Osteoblast (primary cell): Measurements from ENCODE around the gene SLC23A2. TPM values are rescaled to one million over a fixed set of nuclear protein-coding genes. Genes with fewer than 3 reads are reported as not detected.
"Not testable (repeated sequence)": the region's sequence is repeated elsewhere in the genome, so short reads cannot be mapped to it uniquely, and the experiment has no call there.

ENCODE experiments used
- DNase-seq: peaks from one replicate; pipeline ENCODE4 v3.0.0; 2011; ENCODE audit warnings: low spot score, mixed read lengths; ENCODE audit not compliant: insufficient read length; ENCODE audit errors: missing footprints
- H2AFZ ChIP-seq: 2 replicates; pipeline ENCODE4 v1.6.0; 2011; ENCODE audit warnings: mild to moderate bottlenecking, low read length
- H3K27ac ChIP-seq: 2 replicates; pipeline ENCODE4 v1.5.1; 2011; ENCODE audit warnings: mild to moderate bottlenecking, low read depth, low read length, moderate library complexity
- H3K27me3 ChIP-seq: 2 replicates; pipeline ENCODE4 v1.6.0; 2012; ENCODE audit warnings: mild to moderate bottlenecking, control low read depth, inconsistent platforms, low read length, moderate library complexity; ENCODE audit not compliant: insufficient read depth
- H3K36me3 ChIP-seq: 2 replicates; pipeline ENCODE4 v1.5.1; 2011; ENCODE audit warnings: mild to moderate bottlenecking, low read length, control low read depth, moderate library complexity; ENCODE audit not compliant: insufficient read depth
- H3K4me1 ChIP-seq: 2 replicates; pipeline ENCODE4 v1.5.1; 2011; ENCODE audit warnings: mild to moderate bottlenecking, low read length, control low read depth, moderate library complexity; ENCODE audit not compliant: insufficient read depth
- H3K4me2 ChIP-seq: 2 replicates; pipeline ENCODE4 v1.6.0; 2011; ENCODE audit warnings: mild to moderate bottlenecking, low read length; ENCODE audit not compliant: insufficient read depth
- H3K4me3 ChIP-seq: fragments of 200-600 bp; sonication (generic); 3 replicates; pipeline ENCODE4 v1.5.1; 2012; ENCODE audit warnings: mild to moderate bottlenecking, low read length, inconsistent platforms; ENCODE audit not compliant: insufficient read depth
- H3K79me2 ChIP-seq: 2 replicates; pipeline ENCODE4 v1.6.0; 2012; ENCODE audit warnings: mild to moderate bottlenecking, low read length, control low read depth, inconsistent platforms; ENCODE audit not compliant: insufficient read depth
- H3K9me3 ChIP-seq: 2 replicates; pipeline ENCODE4 v1.5.1; 2011; ENCODE audit warnings: low read depth, low read length, control low read depth
- H4K20me1 ChIP-seq: 2 replicates; pipeline ENCODE4 v1.6.0; 2012; ENCODE audit warnings: mild to moderate bottlenecking, low read length, control low read depth; ENCODE audit not compliant: insufficient read depth
- total RNA-seq: library from RNA; depleted of rRNA; stranded (reverse); fragments of >200 nt; gene quantifications from 2 replicates; pipeline ENCODE4 v1.2.3, GENCODE V29; 2012
- TF ChIP-seq, protein P1 (sequence below): IDR thresholded peaks from 2 replicates; pipeline ENCODE4 v1.5.1; 2011; ENCODE audit warnings: mild to moderate bottlenecking, low read depth, low read length, moderate library complexity; ENCODE audit errors: extremely low read depth

SLC23A2 gene
- total RNA-seq, 1 donor: 20.6 TPM

DNA sequence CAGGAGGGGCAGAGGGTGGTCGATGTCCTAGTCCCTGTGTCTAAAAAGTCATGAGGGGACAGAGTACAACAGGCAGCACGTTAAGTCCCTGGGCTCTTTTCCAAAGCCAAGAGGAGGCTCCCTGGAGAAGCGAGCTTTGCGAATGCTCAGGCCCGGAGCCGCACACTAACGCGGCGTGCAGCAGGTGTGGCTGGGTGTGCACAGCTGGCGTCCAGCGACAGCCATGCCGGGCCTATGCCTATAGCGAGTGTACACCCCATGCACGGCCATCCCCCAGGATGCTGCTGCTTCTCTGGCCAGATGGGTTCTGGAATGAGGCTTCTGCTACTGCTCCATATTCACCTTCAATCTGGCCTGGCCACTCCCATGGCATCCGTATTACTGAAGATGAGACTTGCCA lies 148.3 kb downstream of the SLC23A2 start:
- no peak for DNase-seq
- H2AFZ ChIP-seq: no peak overlapping the region
- peaks cover 8% of the 10 kb centered on the region for H3K36me3 ChIP-seq
- no peaks in the 10 kb centered on the region for H3K4me1 ChIP-seq
- TF ChIP-seq, protein P1, sequence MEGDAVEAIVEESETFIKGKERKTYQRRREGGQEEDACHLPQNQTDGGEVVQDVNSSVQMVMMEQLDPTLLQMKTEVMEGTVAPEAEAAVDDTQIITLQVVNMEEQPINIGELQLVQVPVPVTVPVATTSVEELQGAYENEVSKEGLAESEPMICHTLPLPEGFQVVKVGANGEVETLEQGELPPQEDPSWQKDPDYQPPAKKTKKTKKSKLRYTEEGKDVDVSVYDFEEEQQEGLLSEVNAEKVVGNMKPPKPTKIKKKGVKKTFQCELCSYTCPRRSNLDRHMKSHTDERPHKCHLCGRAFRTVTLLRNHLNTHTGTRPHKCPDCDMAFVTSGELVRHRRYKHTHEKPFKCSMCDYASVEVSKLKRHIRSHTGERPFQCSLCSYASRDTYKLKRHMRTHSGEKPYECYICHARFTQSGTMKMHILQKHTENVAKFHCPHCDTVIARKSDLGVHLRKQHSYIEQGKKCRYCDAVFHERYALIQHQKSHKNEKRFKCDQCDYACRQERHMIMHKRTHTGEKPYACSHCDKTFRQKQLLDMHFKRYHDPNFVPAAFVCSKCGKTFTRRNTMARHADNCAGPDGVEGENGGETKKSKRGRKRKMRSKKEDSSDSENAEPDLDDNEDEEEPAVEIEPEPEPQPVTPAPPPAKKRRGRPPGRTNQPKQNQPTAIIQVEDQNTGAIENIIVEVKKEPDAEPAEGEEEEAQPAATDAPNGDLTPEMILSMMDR: no peak
- H3K27me3 ChIP-seq: no peaks in the 10 kb centered on the region
- no peaks in the 10 kb centered on the region for H4K20me1 ChIP-seq
- no peaks in the 10 kb centered on the region for H3K79me2 ChIP-seq
- no peak overlapping the region for H3K27ac ChIP-seq
- no peak overlapping the region for H3K4me3 ChIP-seq
- no peak overlapping the region for H3K4me2 ChIP-seq
- no peaks in the 10 kb centered on the region for H3K9me3 ChIP-seq

- H3K4me3 ChIP-seq: no peak overlapping the region
- no peak overlapping the region for H3K4me2 ChIP-seq
Measured at GRCh38 chr20:4850960-4851359, 150.3 kb downstream of the SLC23A2 start.

DNA sequence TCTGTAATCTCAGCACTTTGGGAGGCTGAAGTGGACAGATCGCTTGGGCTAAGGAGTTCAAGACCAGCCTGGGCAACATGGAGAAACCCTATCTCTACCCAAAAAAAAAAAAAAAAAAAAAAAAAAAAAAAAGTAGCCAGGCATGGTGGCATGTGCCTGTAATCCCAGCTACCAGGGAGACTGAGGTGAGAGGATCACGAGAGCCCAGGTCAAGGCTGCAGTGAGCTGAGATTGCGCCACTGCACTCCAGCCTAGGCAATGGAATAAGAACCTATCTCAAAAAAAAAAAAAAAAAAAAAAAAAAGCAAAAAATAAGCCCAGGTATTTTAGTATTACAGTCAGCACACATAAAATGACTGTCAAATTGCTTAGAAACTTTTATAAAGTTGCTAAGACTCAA lies 152.5 kb downstream of the SLC23A2 start:
- H4K20me1 ChIP-seq, H3K36me3 ChIP-seq, H3K9me3 ChIP-seq, H3K4me1 ChIP-seq, H2AFZ ChIP-seq, H3K27ac ChIP-seq, H3K79me2 ChIP-seq, H3K4me2 ChIP-seq, H3K4me3 ChIP-seq, DNase-seq, H3K27me3 ChIP-seq: not testable (repeated sequence)

More at GRCh38 chr20:4850960-4851359, 150.3 kb downstream of the SLC23A2 start:
- Histone ChIP-seq H3K4me1 (no peaks in the 10 kb centered on the region), H3K9me3 (no peaks in the 10 kb centered on the region), H3K36me3 (peaks cover 8% of the 10 kb centered on the region), H3K79me2 (no peaks in the 10 kb centered on the region), H2AFZ (no peak overlapping the region), H3K27me3 (no peaks in the 10 kb centered on the region), H4K20me1 (no peaks in the 10 kb centered on the region), H3K27ac (no peak overlapping the region)
- TF ChIP-seq, protein P1: no peak
- DNase-seq: no peak

GRCh38 chr20:4848041-4848440 lies 153.3 kb downstream of the SLC23A2 start:
- H3K9me3 ChIP-seq: no peaks in the 10 kb centered on the region
- no peak overlapping the region for H3K27ac ChIP-seq
- DNase-seq: no peak
- H4K20me1 ChIP-seq: no peaks in the 10 kb centered on the region
- H3K4me2 ChIP-seq: no peak overlapping the region
- H3K36me3 ChIP-seq: peaks cover 5% of the 10 kb centered on the region
- no peaks in the 10 kb centered on the region for H3K4me1 ChIP-seq
- H3K79me2 ChIP-seq: no peaks in the 10 kb centered on the region
- TF ChIP-seq, protein P1: no peak
- H3K27me3 ChIP-seq: no peaks in the 10 kb centered on the region
- H2AFZ ChIP-seq: no peak overlapping the region
- no peak overlapping the region for H3K4me3 ChIP-seq
